Kidney capillary endothelial cell (primary cell): ENCODE measurements around the gene TNFRSF14.

ENCODE experiments used
- DNase-seq: peaks from one replicate; pipeline ENCODE4 v3.0.0-alpha.2; 2018; ENCODE audit warnings: low spot score

The TNFRSF14 gene

GRCh38 chr1:2602866-2603520 lies 46.8 kb downstream of the TNFRSF14 start:
- DNase-seq, result no peak

- DNase-seq, result no peak
These were observed 47.5 kb downstream of the TNFRSF14 start for GRCh38 chr1:2603521-2604155.

- no peak for DNase-seq
These were observed 48.1 kb downstream of the TNFRSF14 start for GRCh38 chr1:2604156-2604843.

GRCh38 chr1:2604844-2605508 lies 48.8 kb downstream of the TNFRSF14 start:
- DNase-seq, result no peak

- no peak for DNase-seq
These were observed 49.6 kb downstream of the TNFRSF14 start for GRCh38 chr1:2605509-2606395.

- no peak for DNase-seq
These were observed 50.3 kb downstream of the TNFRSF14 start for GRCh38 chr1:2606396-2606880.

- no peak for DNase-seq
These were observed 50.9 kb downstream of the TNFRSF14 start for GRCh38 chr1:2606881-2607621.

GRCh38 chr1:2607641-2608091 lies 51.5 kb downstream of the TNFRSF14 start:
- DNase-seq, result no peak

- DNase-seq, result no peak
These were observed 53.3 kb downstream of the TNFRSF14 start for GRCh38 chr1:2609319-2610035.

- no peak for DNase-seq
These were observed 54.1 kb downstream of the TNFRSF14 start for GRCh38 chr1:2610036-2610959.

- no peak for DNase-seq
These were observed 54.9 kb downstream of the TNFRSF14 start for GRCh38 chr1:2611031-2611501.

- no peak for DNase-seq
These were observed 55.7 kb downstream of the TNFRSF14 start for GRCh38 chr1:2611621-2612437.

GRCh38 chr1:2612591-2613365 lies 56.6 kb downstream of the TNFRSF14 start:
- no peak for DNase-seq
